Measurements from ENCODE around the gene NUDT13.
A peak's percentile ranks its signal among the peaks of the same experiment; 100 is the strongest.
"Not testable (repeated sequence)": the region's sequence is repeated elsewhere in the genome, so short reads cannot be mapped to it uniquely, and the experiment has no call there.

NUDT13 gene

GRCh38 chr10:73094986-73095480 is 15.2 kb upstream of the NUDT13 start:
- Mint-ChIP-seq H3K27ac (peak overlapping the region; percentile 96), H3K27me3 (no peaks in the 10 kb centered on the region), H3K4me1 (ENCODE audit: low read depth) (peaks cover 41% of the 10 kb centered on the region), H3K9me3 (no peaks in the 10 kb centered on the region), H3K4me3 (peak overlapping the region; percentile 96), H3K36me3 (ENCODE audit: low read depth) (peaks cover 18% of the 10 kb centered on the region)

- H3K36me3 Mint-ChIP-seq (ENCODE audit: low read depth): peaks cover 22% of the 10 kb centered on the region
- no peaks in the 10 kb centered on the region for H3K27me3 Mint-ChIP-seq
- peaks cover 41% of the 10 kb centered on the region for H3K4me1 Mint-ChIP-seq (ENCODE audit: low read depth)
- H3K9me3 Mint-ChIP-seq: no peaks in the 10 kb centered on the region
- H3K4me3 Mint-ChIP-seq: peak overlapping the region; percentile 96
- H3K27ac Mint-ChIP-seq: peak overlapping the region; percentile 96
Observed at GRCh38 chr10:73095481-73096021, 14.7 kb upstream of the NUDT13 start.

- peaks cover 22% of the 10 kb centered on the region for H3K36me3 Mint-ChIP-seq (ENCODE audit: low read depth)
- H3K27ac Mint-ChIP-seq: peak overlapping the region; percentile 96
- peaks cover 41% of the 10 kb centered on the region for H3K4me1 Mint-ChIP-seq (ENCODE audit: low read depth)
- H3K9me3 Mint-ChIP-seq: no peaks in the 10 kb centered on the region
- peak overlapping the region; percentile 96 for H3K4me3 Mint-ChIP-seq
- no peaks in the 10 kb centered on the region for H3K27me3 Mint-ChIP-seq
Observed at GRCh38 chr10:73096041-73096448, 14.2 kb upstream of the NUDT13 start.

GRCh38 chr10:73096449-73097304 is 13.6 kb upstream of the NUDT13 start, which contains the start of gene P4HA1:
P4HA1 (minus strand) TSS chr10:73096866; CDS start chr10:73074883, 21,983 bp downstream.
- Mint-ChIP-seq H3K36me3 (ENCODE audit: low read depth) (peaks cover 18% of the 10 kb centered on the region), H3K4me3 (peak within 1 kb of the TSS; percentile 96), H3K27me3 (no peaks in the 10 kb centered on the region), H3K9me3 (no peaks in the 10 kb centered on the region), H3K27ac (peak within 1 kb of the TSS; percentile 96), H3K4me1 (ENCODE audit: low read depth) (peaks cover 38% of the 10 kb centered on the region)

- H3K27ac Mint-ChIP-seq: peak overlapping the region; percentile 96
- H3K36me3 Mint-ChIP-seq (ENCODE audit: low read depth): peaks cover 16% of the 10 kb centered on the region
- peak overlapping the region; percentile 96 for H3K4me3 Mint-ChIP-seq
- H3K9me3 Mint-ChIP-seq: no peaks in the 10 kb centered on the region
- H3K27me3 Mint-ChIP-seq: no peaks in the 10 kb centered on the region
- H3K4me1 Mint-ChIP-seq (ENCODE audit: low read depth): peaks cover 33% of the 10 kb centered on the region
Observed at GRCh38 chr10:73097305-73097670, 13.0 kb upstream of the NUDT13 start.

- Mint-ChIP-seq H3K4me3 (no peak overlapping the region), H3K27me3 (no peaks in the 10 kb centered on the region), H3K4me1 (ENCODE audit: low read depth) (peaks cover 19% of the 10 kb centered on the region), H3K27ac (no peak overlapping the region), H3K36me3 (ENCODE audit: low read depth) (peaks cover 9% of the 10 kb centered on the region), H3K9me3 (no peaks in the 10 kb centered on the region)
Observed at GRCh38 chr10:73099141-73099540, 11.1 kb upstream of the NUDT13 start.

- H3K27ac Mint-ChIP-seq: no peak overlapping the region
Observed at GRCh38 chr10:73106301-73106700, 4.0 kb upstream of the NUDT13 start.

GRCh38 chr10:73109248-73109652 is 1.0 kb upstream of the NUDT13 start:
- Mint-ChIP-seq H3K36me3 (ENCODE audit: low read depth) (peaks cover 32% of the 10 kb centered on the region), H3K4me1 (ENCODE audit: low read depth) (peaks cover 16% of the 10 kb centered on the region)
- H3K4me3 Mint-ChIP-seq, H3K27ac Mint-ChIP-seq, H3K9me3 Mint-ChIP-seq, H3K27me3 Mint-ChIP-seq: not testable (repeated sequence)

More at GRCh38 chr10:73106301-73106700, 4.0 kb upstream of the NUDT13 start:
- Mint-ChIP-seq H3K4me1 (ENCODE audit: low read depth) (peaks cover 12% of the 10 kb centered on the region), H3K27me3 (no peaks in the 10 kb centered on the region), H3K9me3 (no peaks in the 10 kb centered on the region), H3K4me3 (no peak overlapping the region), H3K36me3 (ENCODE audit: low read depth) (peaks cover 36% of the 10 kb centered on the region)

- not testable (repeated sequence) for H3K4me3 Mint-ChIP-seq, H3K9me3 Mint-ChIP-seq
- H3K4me1 Mint-ChIP-seq (ENCODE audit: low read depth): peaks cover 16% of the 10 kb centered on the region
Observed at GRCh38 chr10:73112032-73112431, 1.8 kb downstream of the NUDT13 start.

GRCh38 chr10:73113551-73113950 is 3.3 kb downstream of the NUDT13 start:
- Mint-ChIP-seq H3K4me1 (ENCODE audit: low read depth) (peaks cover 22% of the 10 kb centered on the region), H3K27ac (no peak overlapping the region), H3K9me3 (no peaks in the 10 kb centered on the region), H3K4me3 (no peak overlapping the region), H3K27me3 (no peaks in the 10 kb centered on the region), H3K36me3 (ENCODE audit: low read depth) (peaks cover 21% of the 10 kb centered on the region)

More at GRCh38 chr10:73112032-73112431, 1.8 kb downstream of the NUDT13 start:
- H3K27me3 Mint-ChIP-seq, H3K27ac Mint-ChIP-seq: not testable (repeated sequence)
- H3K36me3 Mint-ChIP-seq (ENCODE audit: low read depth): peaks cover 26% of the 10 kb centered on the region

- no peaks in the 10 kb centered on the region for H3K27me3 Mint-ChIP-seq
- H3K27ac Mint-ChIP-seq: no peak overlapping the region
- peaks cover 12% of the 10 kb centered on the region for H3K4me1 Mint-ChIP-seq (ENCODE audit: low read depth)
- H3K9me3 Mint-ChIP-seq: no peaks in the 10 kb centered on the region
- no peak overlapping the region for H3K4me3 Mint-ChIP-seq
- peaks cover 9% of the 10 kb centered on the region for H3K36me3 Mint-ChIP-seq (ENCODE audit: low read depth)
Observed at GRCh38 chr10:73116017-73116416, 5.8 kb downstream of the NUDT13 start.

- Mint-ChIP-seq H3K36me3 (ENCODE audit: low read depth) (peaks cover 9% of the 10 kb centered on the region), H3K27me3 (no peaks in the 10 kb centered on the region), H3K9me3 (no peaks in the 10 kb centered on the region), H3K27ac (peak overlapping the region; percentile 45), H3K4me3 (no peak overlapping the region), H3K4me1 (ENCODE audit: low read depth) (peaks cover 6% of the 10 kb centered on the region)
Observed at GRCh38 chr10:73117976-73118743, 7.9 kb downstream of the NUDT13 start.

GRCh38 chr10:73119457-73119856 is 9.2 kb downstream of the NUDT13 start:
- H3K36me3 Mint-ChIP-seq (ENCODE audit: low read depth): peaks cover 9% of the 10 kb centered on the region
- H3K4me1 Mint-ChIP-seq (ENCODE audit: low read depth): peaks cover 6% of the 10 kb centered on the region

GRCh38 chr10:73119952-73120351 is 9.7 kb downstream of the NUDT13 start:
- no peaks in the 10 kb centered on the region for H3K9me3 Mint-ChIP-seq
- no peaks in the 10 kb centered on the region for H3K27me3 Mint-ChIP-seq
- peaks cover 6% of the 10 kb centered on the region for H3K4me1 Mint-ChIP-seq (ENCODE audit: low read depth)
- H3K4me3 Mint-ChIP-seq: no peak overlapping the region
- H3K27ac Mint-ChIP-seq: no peak overlapping the region
- H3K36me3 Mint-ChIP-seq (ENCODE audit: low read depth): peaks cover 9% of the 10 kb centered on the region

More at GRCh38 chr10:73119457-73119856, 9.2 kb downstream of the NUDT13 start:
- H3K9me3 Mint-ChIP-seq: no peaks in the 10 kb centered on the region
- H3K27ac Mint-ChIP-seq: no peak overlapping the region
- no peak overlapping the region for H3K4me3 Mint-ChIP-seq
- no peaks in the 10 kb centered on the region for H3K27me3 Mint-ChIP-seq

GRCh38 chr10:73126343-73126742 is 16.1 kb downstream of the NUDT13 start:
- Mint-ChIP-seq H3K27me3 (no peaks in the 10 kb centered on the region), H3K4me1 (ENCODE audit: low read depth) (no peaks in the 10 kb centered on the region), H3K9me3 (no peaks in the 10 kb centered on the region), H3K27ac (no peak overlapping the region), H3K36me3 (ENCODE audit: low read depth) (peaks cover 25% of the 10 kb centered on the region), H3K4me3 (no peak overlapping the region)

Data from stimulated activated naive CD8-positive, alpha-beta T cell treated with anti-CD3 and anti-CD28 coated beads, Interleukin-15, Interleukin-2, amounts not matched to agents 100 ng/mL and 50 ng/mL, for 24 hours (primary cell).